ENCODE data around the gene LACTB.

Gene LACTB

GRCh38 chr15:63134245-63134985 is 12.8 kb downstream of the LACTB start:
- DNase-seq: no peak

- no peak for DNase-seq
Measured at GRCh38 chr15:63135281-63135680, 13.6 kb downstream of the LACTB start.

GRCh38 chr15:63135804-63136203 is 14.1 kb downstream of the LACTB start:
- peak; percentile 68 for DNase-seq

- DNase-seq: no peak
Measured at GRCh38 chr15:63136742-63137141, 15.1 kb downstream of the LACTB start.

- DNase-seq: no peak
Measured at GRCh38 chr15:63140936-63141335, 19.3 kb downstream of the LACTB start.

- no peak for DNase-seq
Measured at GRCh38 chr15:63145426-63145825, 23.8 kb downstream of the LACTB start.

GRCh38 chr15:63146684-63147083 is 25.0 kb downstream of the LACTB start:
- DNase-seq: peak; percentile 23

- DNase-seq: no peak
Measured at GRCh38 chr15:63151665-63152064, 30.0 kb downstream of the LACTB start.

- DNase-seq: no peak
Measured at GRCh38 chr15:63155486-63155885, 33.8 kb downstream of the LACTB start.

- peak; percentile 19 for DNase-seq
Measured at GRCh38 chr15:63156086-63156710, 34.5 kb downstream of the LACTB start.

GRCh38 chr15:63156755-63157117 is 35.1 kb downstream of the LACTB start:
- DNase-seq: peak; percentile 53

- peak; percentile 98 for DNase-seq
Measured at GRCh38 chr15:63157118-63157843, 35.6 kb downstream of the LACTB start, which contains the start of gene RPS27L. Gene RPS27L (minus strand): TSS chr15:63157477. CDS start chr15:63157405, 72 bp downstream.

- DNase-seq: peak; percentile 87
Measured at GRCh38 chr15:63157891-63158431, 36.3 kb downstream of the LACTB start.

GRCh38 chr15:63160638-63161037 is 39.0 kb downstream of the LACTB start:
- DNase-seq: no peak

- DNase-seq: no peak
Measured at GRCh38 chr15:63163217-63163616, 41.6 kb downstream of the LACTB start.

GRCh38 chr15:63165166-63165859 is 43.7 kb downstream of the LACTB start:
- no peak for DNase-seq

- DNase-seq: peak; percentile 81
Measured at GRCh38 chr15:63166219-63166618, 44.6 kb downstream of the LACTB start.

GRCh38 chr15:63169788-63170187 is 48.1 kb downstream of the LACTB start:
- no peak for DNase-seq

- no peak for DNase-seq
Measured at GRCh38 chr15:63172376-63172775, 50.7 kb downstream of the LACTB start.

- no peak for DNase-seq
Measured at GRCh38 chr15:63172851-63173451, 51.3 kb downstream of the LACTB start.

GRCh38 chr15:63176302-63176701 is 54.6 kb downstream of the LACTB start:
- DNase-seq: no peak

GRCh38 chr15:63178034-63178433 is 56.4 kb downstream of the LACTB start:
- DNase-seq: no peak

- no peak for DNase-seq
Measured at GRCh38 chr15:63180746-63181145, 59.1 kb downstream of the LACTB start.

Data from hematopoietic multipotent progenitor cell treated with erythropoietin and hydrocortisone succinate and interleukin-3 and kit ligand, for 4 days (in vitro differentiated cells).